Psoas muscle (tissue), 8 donors: ENCODE data around the gene AURKAIP1. TPM values are rescaled to one million over a fixed set of nuclear protein-coding genes. Genes with fewer than 3 reads are reported as not detected.
"Not testable (repeated sequence)": the region's sequence is repeated elsewhere in the genome, so short reads cannot be mapped to it uniquely, and the experiment has no call there.

Experiments
- ATAC-seq, 4 donors: fragments of 200-7000 bp; cut with Tn5 transposase; one replicate each; pipeline ENCODE4 v1.9.1; 2020; ENCODE audit warnings: moderate library complexity in 3 of 4, mild to moderate bottlenecking in 2 of 4
- DNase-seq, 2 donors: peaks; one replicate each; pipeline ENCODE4 v3.0.0-alpha.2; 2020
- H3K27ac ChIP-seq: fragments of 200-600 bp; one replicate; pipeline ENCODE4 v1.8.0; 2022
- H3K27me3 ChIP-seq, 3 donors: fragments of 200-600 bp in 1 of 3; one replicate each; pipeline versions ENCODE4 v1.6.1 to v1.8.0; 2013 to 2022; ENCODE audit warnings: low read length in 2 of 3, mild to moderate bottlenecking in 2 of 3, moderate library complexity in 1 of 3; ENCODE audit not compliant: insufficient read depth in 3 of 3
- H3K36me3 ChIP-seq, 2 donors: fragments of 200-600 bp in 1 of 2; one replicate each; pipeline versions ENCODE4 v1.6.1 to v1.8.0; 2013 to 2022; ENCODE audit warnings: low read depth in 1 of 2, mild to moderate bottlenecking in 1 of 2, moderate library complexity in 1 of 2; ENCODE audit not compliant: insufficient read depth in 1 of 2
- H3K4me1 ChIP-seq: fragments of 200-600 bp; one replicate; pipeline ENCODE4 v1.8.0; 2022
- H3K4me3 ChIP-seq: fragments of 200-600 bp; one replicate; pipeline ENCODE4 v1.8.0; 2022; ENCODE audit warnings: mild to moderate bottlenecking
- H3K9me3 ChIP-seq: fragments of 200-600 bp; one replicate; pipeline ENCODE4 v1.8.0; 2022
- WGBS, 3 donors: extraction: QIAGEN DNeasy Blood & Tissue Kit; methylation state at CpG; one replicate each; pipeline versions ENCODE4 v1.1.6 to v1.1.7; 2013; 5-methylcytosine and 5-hydroxymethylcytosine counted together
- intact Hi-C, 2 donors: fragments of 100-400 bp; cut with DNase I; formaldehyde crosslinking; loops; one replicate each; pipeline versions ENCODE4 v1.11.0 to v1.14.2; 2022
- polyA plus RNA-seq, 3 donors: library from polyadenylated mRNA; stranded (reverse); fragments of 200-250 nt; gene quantifications; one replicate each; pipeline ENCODE4 v1.2.3, GENCODE V29; 2013
- total RNA-seq, 4 donors: library from RNA; stranded (reverse); fragmentation: NEBNext Ultra II Directional in 2 of 4; extraction: Animal tissue kit (Norgen Biotek cat#: 25700) in 2 of 4; gene quantifications; one replicate each; pipeline versions ENCODE4 v1.2.1 to v1.2.4, GENCODE V29; 2021 to 2023
- TF ChIP-seq, protein P1 (sequence below): fragments of 200-600 bp; IDR thresholded peaks from one replicate; pipeline ENCODE4 v1.8.0; 2022; ENCODE audit warnings: antibody characterized with exemption
- donor health status: healthy with polysubstance abuse.
- donor health status: DM: no; HTN: no; CAD: no; lungs with moderate emphysema.
- donor health status: Bipolar disorder and iron deficiency.
- donor health status: healthy.
- donor health status: DM: yes; HTN: yes; CAD: no.
- donor health status: DM: no; HTN: no; CAD: no.
- donor health status: DM: no; HTN: no; CAD: no.
- donor health status: DM: yes; HTN: yes; CAD: no.

Gene AURKAIP1
- total and polyA plus RNA-seq, 7 donors, result 180 to 534 (median 194) TPM

DNA sequence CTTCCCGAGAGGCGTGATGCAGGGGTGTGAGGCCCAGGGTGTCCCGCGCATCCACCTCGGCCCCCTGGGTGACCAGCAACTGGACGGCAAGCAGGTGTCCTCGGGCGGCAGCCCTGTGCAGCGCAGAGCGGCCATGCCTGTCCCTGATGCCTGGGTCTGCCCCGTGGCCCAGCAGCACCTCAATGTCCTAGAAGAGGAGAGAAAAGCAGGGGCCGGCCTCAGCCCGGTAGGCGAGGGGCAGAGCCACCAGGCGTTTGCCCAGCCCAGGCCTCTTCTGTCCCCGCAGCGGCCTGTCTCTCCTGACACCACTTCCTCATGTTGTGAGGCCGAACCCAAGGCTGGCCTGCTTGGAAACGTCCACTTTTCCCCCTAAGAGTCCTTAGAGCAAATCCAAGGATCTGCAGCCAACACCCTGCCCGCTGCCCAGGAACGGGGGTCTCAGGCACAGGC, 44.4 kb upstream of the AURKAIP1 start:
- Histone ChIP-seq H3K27me3 (no peaks in the 10 kb centered on the region), H3K9me3 (no peaks in the 10 kb centered on the region), H3K36me3 (no peaks in the 10 kb centered on the region), H3K4me1 (no peaks in the 10 kb centered on the region), H3K4me3 (peak overlapping the region; percentile 65), H3K27ac (peak overlapping the region; percentile 50)
- ATAC-seq (peak; percentile 11 to 40 (median 15)), DNase-seq (no peak)
- intact Hi-C loops, result no loop called here
- TF ChIP-seq, protein P1, sequence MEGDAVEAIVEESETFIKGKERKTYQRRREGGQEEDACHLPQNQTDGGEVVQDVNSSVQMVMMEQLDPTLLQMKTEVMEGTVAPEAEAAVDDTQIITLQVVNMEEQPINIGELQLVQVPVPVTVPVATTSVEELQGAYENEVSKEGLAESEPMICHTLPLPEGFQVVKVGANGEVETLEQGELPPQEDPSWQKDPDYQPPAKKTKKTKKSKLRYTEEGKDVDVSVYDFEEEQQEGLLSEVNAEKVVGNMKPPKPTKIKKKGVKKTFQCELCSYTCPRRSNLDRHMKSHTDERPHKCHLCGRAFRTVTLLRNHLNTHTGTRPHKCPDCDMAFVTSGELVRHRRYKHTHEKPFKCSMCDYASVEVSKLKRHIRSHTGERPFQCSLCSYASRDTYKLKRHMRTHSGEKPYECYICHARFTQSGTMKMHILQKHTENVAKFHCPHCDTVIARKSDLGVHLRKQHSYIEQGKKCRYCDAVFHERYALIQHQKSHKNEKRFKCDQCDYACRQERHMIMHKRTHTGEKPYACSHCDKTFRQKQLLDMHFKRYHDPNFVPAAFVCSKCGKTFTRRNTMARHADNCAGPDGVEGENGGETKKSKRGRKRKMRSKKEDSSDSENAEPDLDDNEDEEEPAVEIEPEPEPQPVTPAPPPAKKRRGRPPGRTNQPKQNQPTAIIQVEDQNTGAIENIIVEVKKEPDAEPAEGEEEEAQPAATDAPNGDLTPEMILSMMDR, result no peak
- 74 to 83% (median 82%) methylated on average over 20 to 21 of the region's 21 CpGs for WGBS, 3 donors

DNA sequence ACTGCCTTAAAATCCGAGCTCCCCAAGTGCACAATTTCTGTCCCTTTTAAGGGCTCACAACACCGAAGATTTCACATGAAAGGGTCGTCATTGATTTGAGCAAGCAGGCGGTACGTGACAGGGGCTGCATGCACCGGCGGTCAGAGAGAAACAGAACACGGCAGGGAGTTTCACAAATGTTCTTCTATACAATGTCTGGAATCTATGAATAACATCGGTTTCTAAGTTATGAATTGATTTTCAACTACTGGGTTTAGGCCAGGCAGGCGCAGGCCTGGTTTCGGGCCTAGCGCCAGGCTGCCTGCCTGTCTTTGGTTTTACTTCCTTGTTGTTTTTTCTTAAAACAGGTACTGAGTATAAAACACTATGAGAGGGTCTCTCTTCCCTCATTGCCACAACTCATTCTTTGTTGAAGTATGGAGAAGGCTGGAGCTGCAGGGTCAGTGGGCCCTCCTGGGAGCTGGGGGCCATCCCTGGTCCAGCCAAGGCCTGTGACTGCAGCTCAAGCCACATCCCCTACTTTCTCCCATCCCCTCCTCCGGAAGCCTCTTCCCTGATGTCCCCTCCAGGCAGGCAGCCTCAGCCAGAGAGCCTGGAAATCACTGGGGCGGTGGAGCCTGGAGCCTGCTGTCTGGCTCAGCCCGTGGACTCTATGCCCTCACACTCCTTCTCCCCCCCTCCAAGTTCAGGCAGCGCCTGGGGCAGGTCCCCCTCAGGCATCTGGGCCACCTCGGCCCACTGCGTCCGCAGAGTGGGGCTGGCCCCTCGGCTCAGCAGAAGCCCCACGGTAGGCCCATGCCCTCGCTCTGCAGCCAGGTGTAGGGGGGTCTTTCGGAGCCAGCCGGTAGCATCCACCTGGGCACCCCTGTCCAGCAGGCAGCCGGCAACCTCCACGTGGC, 43.7 kb upstream of the AURKAIP1 start:
- Histone ChIP-seq H3K27ac (no peak overlapping the region), H3K36me3 (no peaks in the 10 kb centered on the region), H3K4me3 (no peak overlapping the region), H3K27me3 (no peaks in the 10 kb centered on the region), H3K9me3 (no peaks in the 10 kb centered on the region), H3K4me1 (no peaks in the 10 kb centered on the region)
- TF ChIP-seq, protein P1, result no peak
- DNase-seq, result no peak
- intact Hi-C loops, result no loop called here
- WGBS, 3 donors, result 85 to 93% (median 88%) methylated on average over 23 to 26 of the region's 26 CpGs
- peak in 3 of 4 donors; percentile 10 to 38 (median 22) for ATAC-seq

DNA sequence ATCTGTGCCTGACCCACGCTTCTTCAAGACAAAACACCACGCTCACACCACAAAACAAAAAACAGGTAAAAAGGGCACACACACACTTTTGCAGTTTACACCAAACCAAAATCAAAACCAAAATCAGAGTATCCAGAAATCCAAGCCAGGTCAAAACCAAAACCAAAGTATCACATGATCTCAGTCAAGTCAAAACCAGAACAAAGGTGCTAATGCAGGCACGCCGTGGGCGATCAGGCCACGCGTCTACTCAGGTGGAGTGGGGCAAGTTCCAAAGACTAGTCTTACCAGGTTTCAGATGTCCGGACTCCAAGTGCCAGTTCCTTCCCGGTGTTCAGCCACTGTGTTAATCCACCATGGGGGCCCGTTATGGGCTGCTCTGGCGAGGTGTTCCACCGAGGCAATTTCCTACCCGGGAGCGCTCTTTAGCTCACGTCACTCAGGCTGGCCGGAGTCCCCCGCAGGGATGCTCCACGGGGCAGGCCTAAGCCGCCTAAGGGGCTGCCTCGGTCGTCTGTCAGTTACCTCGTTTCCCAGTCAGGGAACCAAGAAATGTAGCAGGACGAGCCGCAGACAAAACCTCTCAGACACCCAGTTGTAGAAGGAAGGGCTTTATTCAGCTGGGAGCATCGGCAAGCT, 42.9 kb upstream of the AURKAIP1 start:
- H3K4me1 ChIP-seq, H3K27ac ChIP-seq, H3K9me3 ChIP-seq, H3K36me3 ChIP-seq, intact Hi-C loops, H3K27me3 ChIP-seq, H3K4me3 ChIP-seq, DNase-seq, ATAC-seq: not testable (repeated sequence)
- WGBS, 3 donors, result 67 to 75% (median 71%) methylated on average over 25 of the region's 25 CpGs

DNA sequence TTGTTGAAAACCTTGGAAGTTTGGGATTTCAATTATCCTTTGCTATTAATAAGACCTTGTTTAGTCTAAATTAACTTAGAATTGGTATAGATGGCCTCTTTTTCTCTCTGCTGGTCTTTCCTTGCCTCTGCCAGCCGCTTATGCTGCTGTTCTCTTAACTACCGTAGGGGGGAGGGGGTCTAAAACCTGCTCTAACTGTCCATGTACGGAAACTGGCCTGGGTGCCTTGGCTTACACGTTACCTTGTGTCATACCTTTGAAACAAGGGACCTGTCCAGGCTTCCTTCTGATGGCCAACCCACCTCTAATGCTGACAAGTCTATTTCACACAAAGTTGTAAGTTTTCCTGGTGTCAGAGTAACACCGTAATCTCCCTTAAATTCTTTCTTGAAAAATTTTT, 42.4 kb upstream of the AURKAIP1 start:
- WGBS, 3 donors, result 72 to 94% (median 72%) methylated on average over 5 of the region's 5 CpGs
- H3K4me3 ChIP-seq, H3K4me1 ChIP-seq, ATAC-seq, H3K9me3 ChIP-seq, H3K27ac ChIP-seq, H3K27me3 ChIP-seq, DNase-seq, H3K36me3 ChIP-seq, intact Hi-C loops: not testable (repeated sequence)

DNA sequence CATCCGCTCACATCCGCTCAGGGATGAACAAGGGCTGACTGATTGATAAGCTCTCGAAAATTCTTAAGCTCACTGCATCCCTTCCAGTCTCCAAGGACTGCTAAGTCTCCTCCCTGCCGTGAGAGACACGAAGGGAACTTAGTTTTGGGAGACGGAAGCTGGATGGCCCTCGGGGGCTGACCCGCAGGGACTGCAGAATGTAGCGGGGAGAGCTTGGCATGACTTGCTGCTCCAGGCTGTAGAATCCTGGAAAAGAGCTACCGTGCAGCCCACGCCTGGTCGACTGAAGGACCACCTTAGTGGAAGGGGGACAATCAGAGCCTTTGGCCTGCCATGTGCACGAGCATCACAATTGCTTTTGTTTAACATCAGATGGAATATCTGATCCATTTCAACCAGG, 40.7 kb upstream of the AURKAIP1 start:
- Histone ChIP-seq H3K27me3 (no peaks in the 10 kb centered on the region), H3K4me3 (no peak overlapping the region), H3K4me1 (no peaks in the 10 kb centered on the region), H3K27ac (no peak overlapping the region), H3K36me3 (no peaks in the 10 kb centered on the region), H3K9me3 (no peaks in the 10 kb centered on the region)
- DNase-seq (peak in 1 of 2 donors; percentile 35), ATAC-seq (no peak)
- WGBS, 3 donors, result 65 to 74% (median 71%) methylated on average over 13 of the region's 13 CpGs
- TF ChIP-seq, protein P1, result no peak
- intact Hi-C loops, result no loop called here

DNA sequence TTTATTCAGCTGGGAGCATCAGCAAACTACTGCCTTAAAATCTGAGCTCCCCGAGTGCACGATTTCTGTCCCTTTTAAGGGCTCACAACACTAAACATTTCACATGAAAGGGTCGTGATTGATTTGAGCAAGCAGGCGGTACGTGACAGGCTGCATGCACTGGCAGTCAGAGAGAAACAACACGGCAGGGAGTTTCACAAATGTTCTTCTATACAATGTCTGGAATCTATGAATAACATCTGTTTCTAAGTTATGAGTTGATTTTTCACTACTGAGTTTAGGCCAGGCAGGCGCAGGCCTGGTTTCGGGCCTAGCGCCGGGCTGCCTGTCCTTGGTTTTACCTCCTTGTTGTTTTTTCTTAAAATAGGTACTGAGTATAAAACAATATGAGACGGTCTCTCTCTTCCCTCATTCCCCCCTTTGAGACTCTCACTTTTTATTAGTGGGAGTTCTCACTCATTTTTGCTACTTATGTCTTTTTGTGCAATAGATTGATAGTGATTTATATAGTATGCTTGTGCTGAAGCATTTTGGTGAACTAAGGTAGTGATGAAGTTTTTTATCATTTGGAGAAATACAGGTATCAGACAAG, 37.4 kb upstream of the AURKAIP1 start:
- DNase-seq, H3K27ac ChIP-seq, H3K27me3 ChIP-seq, H3K4me3 ChIP-seq, intact Hi-C loops, H3K36me3 ChIP-seq, H3K9me3 ChIP-seq, ATAC-seq: not testable (repeated sequence)
- H3K4me1 ChIP-seq, result peaks cover 14% of the 10 kb centered on the region
- WGBS, 3 donors, result 91 to 94% (median 91%) methylated on average over 11 of the region's 11 CpGs
